ENCODE data around the gene PLXND1. TPM values are rescaled to one million over a fixed set of nuclear protein-coding genes. Genes with fewer than 3 reads are reported as not detected.

PLXND1 gene
- total RNA-seq, 1 experiment from 2014 or later: 40.4 TPM

- no peak for DNase-seq (ENCODE audit: low spot score)
These were observed 41.4 kb downstream of the PLXND1 start for GRCh38 chr3:129564981-129565644.

GRCh38 chr3:129563850-129564535 is 42.5 kb downstream of the PLXND1 start:
- no peak for DNase-seq (ENCODE audit: low spot score)

- no peak for DNase-seq (ENCODE audit: low spot score)
These were observed 43.1 kb downstream of the PLXND1 start for GRCh38 chr3:129563332-129563731.

GRCh38 chr3:129562803-129563202 is 43.7 kb downstream of the PLXND1 start:
- DNase-seq (ENCODE audit: low spot score): no peak

- no peak for DNase-seq (ENCODE audit: low spot score)
These were observed 44.7 kb downstream of the PLXND1 start for GRCh38 chr3:129561619-129562248.

- DNase-seq (ENCODE audit: low spot score): peak; percentile 79
These were observed 45.4 kb downstream of the PLXND1 start for GRCh38 chr3:129560911-129561594.

DNA sequence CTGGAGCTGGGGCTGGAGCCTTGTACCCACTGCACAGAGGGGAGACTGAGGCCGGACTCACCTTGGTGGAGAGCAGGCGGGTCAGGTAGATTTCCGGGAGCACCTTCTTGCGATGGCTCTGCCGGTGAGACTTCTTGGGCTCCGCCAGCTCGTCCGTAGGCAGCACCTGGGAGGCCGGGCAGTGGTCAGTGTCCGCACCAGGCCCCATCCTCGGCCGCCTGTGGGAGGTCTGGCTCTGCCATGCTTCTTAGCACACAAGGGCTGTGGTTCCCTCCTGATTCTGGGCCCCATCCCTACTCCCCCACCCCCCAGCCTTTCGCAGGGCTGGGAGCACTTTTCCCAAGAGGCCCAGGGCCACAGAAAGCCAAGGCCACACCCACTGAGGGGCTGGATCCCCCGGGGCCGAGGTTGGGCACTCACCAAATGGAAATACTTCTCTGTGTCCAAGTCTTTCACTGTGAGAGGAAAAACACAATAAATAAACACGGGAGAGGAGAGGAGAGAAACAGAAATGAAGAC is 46.1 kb downstream of the PLXND1 start:
- peak; percentile 80 for DNase-seq (ENCODE audit: low spot score)

DNA sequence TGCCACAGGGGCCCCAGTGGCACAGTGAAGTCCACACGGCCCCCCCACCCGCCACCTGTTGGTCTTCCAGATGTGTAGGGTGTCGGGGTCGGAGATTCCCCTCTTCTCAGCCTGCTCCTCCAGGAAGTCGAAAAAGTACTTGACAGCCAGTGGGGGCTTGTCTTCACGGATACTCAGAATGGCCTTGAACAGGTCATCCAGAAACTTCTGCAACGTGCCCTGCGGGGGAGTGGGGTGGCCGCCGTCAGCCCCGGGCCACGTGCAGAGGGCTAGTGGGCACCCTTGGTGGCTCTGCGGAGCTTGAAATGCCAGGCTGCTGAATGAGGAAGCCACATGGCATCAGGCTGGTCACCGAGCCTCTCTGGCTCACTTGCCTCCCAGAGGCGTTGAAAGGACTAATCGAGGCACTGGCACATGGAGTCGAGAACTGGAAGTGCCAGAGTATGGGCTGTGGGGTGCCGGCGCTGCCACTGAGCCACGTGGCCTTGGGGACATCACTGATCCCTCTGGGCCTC is 46.9 kb downstream of the PLXND1 start:
- no peak for DNase-seq (ENCODE audit: low spot score)

DNA sequence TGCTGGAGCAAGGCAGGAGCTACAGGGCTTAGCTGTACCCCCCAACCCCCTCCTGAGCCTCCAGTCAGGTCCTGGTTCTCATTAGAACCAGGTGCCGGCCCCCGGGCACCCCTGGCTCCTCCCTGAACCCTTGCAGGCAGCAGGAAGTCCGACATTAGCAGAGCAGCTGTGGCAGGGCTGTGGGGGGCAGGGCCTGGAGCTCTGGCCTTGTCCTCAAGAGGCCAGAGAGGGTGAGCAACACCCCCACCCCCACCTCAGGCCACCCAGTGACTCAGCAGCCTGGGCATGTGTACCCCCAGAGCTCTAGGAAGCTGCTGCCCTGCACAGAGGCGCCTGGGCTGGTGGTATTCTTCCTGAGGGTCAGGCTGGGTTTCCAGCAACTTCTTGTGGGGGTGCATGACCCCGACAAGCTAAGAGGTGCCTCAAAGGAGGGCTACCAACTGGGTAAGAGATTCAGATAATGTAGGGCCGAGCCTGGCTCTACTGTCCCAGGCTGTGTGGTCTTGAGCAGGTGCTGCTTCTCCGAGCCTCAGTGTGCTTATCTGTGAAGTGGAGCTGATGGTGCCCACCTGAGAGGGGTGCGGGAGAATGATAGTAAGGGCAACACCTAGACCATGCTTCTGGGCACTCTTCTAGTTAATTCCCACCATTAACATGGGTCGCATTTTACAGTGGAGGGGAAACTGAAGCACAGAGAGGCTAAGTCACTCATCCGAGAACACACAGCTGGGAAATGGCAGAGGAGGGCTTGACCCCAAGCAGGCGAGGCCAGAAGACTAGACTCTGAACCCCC is 47.5 kb downstream of the PLXND1 start:
- DNase-seq (ENCODE audit: low spot score): peak; percentile 74

- DNase-seq (ENCODE audit: low spot score): no peak
These were observed 48.2 kb downstream of the PLXND1 start for GRCh38 chr3:129558081-129558771.

- DNase-seq (ENCODE audit: low spot score): no peak
These were observed 49.0 kb downstream of the PLXND1 start for GRCh38 chr3:129557548-129557894.

- DNase-seq (ENCODE audit: low spot score): no peak
These were observed 49.5 kb downstream of the PLXND1 start for GRCh38 chr3:129556890-129557547.

DNA sequence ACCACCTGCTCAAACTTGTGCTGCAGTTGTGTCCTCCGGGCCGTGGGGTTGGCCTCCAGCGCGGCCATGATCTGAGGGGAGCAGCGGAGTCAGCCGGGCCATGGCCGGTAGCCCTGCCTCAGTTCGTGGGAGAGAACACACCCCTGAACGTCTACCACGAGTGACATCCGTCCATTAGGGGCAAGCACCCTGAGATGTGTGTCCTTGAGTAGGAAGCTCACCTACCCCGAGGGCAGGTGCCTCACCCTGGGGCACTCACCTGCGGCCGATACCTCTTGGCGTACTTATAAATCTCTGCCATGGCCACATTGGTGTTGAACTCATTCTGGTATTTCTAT is 50.1 kb downstream of the PLXND1 start:
- no peak for DNase-seq (ENCODE audit: low spot score)

GRCh38 chr3:129555616-129556357 is 50.7 kb downstream of the PLXND1 start:
- DNase-seq (ENCODE audit: low spot score): no peak

DNA sequence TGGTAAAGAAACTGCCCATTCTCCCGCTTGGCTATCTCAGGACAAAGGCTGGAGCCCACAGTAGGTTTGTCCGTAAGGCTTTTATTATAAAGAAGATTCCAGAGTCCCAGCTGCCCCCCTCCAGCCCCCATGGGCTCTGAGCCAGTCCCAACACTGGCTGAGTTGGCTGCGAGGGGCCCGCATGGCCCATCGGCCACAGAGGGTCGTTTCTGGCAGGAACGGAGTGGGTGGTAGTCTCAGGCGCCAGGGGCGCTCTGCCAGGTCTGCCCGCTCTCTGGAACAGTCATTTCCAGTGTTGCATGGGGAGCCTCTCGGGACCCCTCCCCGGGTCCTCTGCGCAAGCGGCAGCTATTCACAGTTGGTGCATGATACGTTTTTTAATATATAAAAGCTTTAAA is 51.3 kb downstream of the PLXND1 start:
- DNase-seq (ENCODE audit: low spot score): no peak

GRCh38 chr3:129554356-129555152 is 51.9 kb downstream of the PLXND1 start:
- DNase-seq (ENCODE audit: low spot score): no peak

DNA sequence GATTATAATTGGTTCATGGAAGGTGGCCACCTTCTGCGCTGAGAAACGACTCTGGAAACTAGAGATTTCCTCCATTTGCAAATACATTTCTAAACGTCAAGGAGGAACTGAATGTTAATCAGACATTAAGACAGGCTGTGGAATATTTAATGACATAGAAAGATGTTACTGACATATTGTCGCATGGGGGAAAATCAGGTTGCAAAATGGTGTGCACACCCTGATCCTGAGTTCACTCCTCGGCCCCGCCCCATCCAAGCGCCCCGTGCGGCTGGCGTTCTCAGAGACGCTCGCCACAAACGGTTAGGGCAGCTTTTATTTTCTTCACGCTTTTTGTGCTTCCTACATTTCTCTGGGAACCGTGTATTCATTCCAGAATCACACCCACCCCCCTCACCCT is 52.8 kb downstream of the PLXND1 start:
- no peak for DNase-seq (ENCODE audit: low spot score)

- no peak for DNase-seq (ENCODE audit: low spot score)
These were observed 53.3 kb downstream of the PLXND1 start for GRCh38 chr3:129553171-129553570.

All from H4 (cell line).